ENCODE data around the gene DDIT4L.
"Not testable (repeated sequence)": the region's sequence is repeated elsewhere in the genome, so short reads cannot be mapped to it uniquely, and the experiment has no call there.

DDIT4L gene

GRCh38 chr4:100189820-100190642 is at the start of gene DDIT4L:
DDIT4L (minus strand) TSS chr4:100190468; CDS start chr4:100189983, 485 bp downstream.
- no peak for DNase-seq

- no peak for DNase-seq
Observed at GRCh38 chr4:100240008-100240407, 49.7 kb upstream of the DDIT4L start.

GRCh38 chr4:100224721-100225120 is 34.5 kb upstream of the DDIT4L start:
- no peak for DNase-seq

GRCh38 chr4:100224160-100224559 is 33.9 kb upstream of the DDIT4L start:
- no peak for DNase-seq

GRCh38 chr4:100208964-100209363 is 18.7 kb upstream of the DDIT4L start:
- no peak for DNase-seq

- no peak for DNase-seq
Observed at GRCh38 chr4:100208459-100208858, 18.2 kb upstream of the DDIT4L start.

- DNase-seq, result no peak
Observed at GRCh38 chr4:100206850-100207249, 16.6 kb upstream of the DDIT4L start.

- no peak for DNase-seq
Observed at GRCh38 chr4:100198061-100198460, 7.8 kb upstream of the DDIT4L start.

- DNase-seq, result not testable (repeated sequence)
Observed at GRCh38 chr4:100196388-100197071, 6.3 kb upstream of the DDIT4L start.

GRCh38 chr4:100190643-100191600 is 654 bp upstream of the DDIT4L start:
- DNase-seq, result no peak

GRCh38 chr4:100188829-100189228 is 1.4 kb downstream of the DDIT4L start:
- no peak for DNase-seq

GRCh38 chr4:100187781-100188180 is 2.5 kb downstream of the DDIT4L start:
- DNase-seq, result no peak

- no peak for DNase-seq
Observed at GRCh38 chr4:100184787-100185186, 5.5 kb downstream of the DDIT4L start.

GRCh38 chr4:100177855-100178254 is 12.4 kb downstream of the DDIT4L start:
- no peak for DNase-seq

GRCh38 chr4:100177126-100177525 is 13.1 kb downstream of the DDIT4L start:
- DNase-seq, result no peak

GRCh38 chr4:100175858-100176257 is 14.4 kb downstream of the DDIT4L start:
- DNase-seq, result no peak

- DNase-seq, result no peak
Observed at GRCh38 chr4:100174985-100175383, 15.3 kb downstream of the DDIT4L start.

GRCh38 chr4:100170986-100171385 is 19.3 kb downstream of the DDIT4L start:
- no peak for DNase-seq

- DNase-seq, result no peak
Observed at GRCh38 chr4:100169491-100170485, 20.5 kb downstream of the DDIT4L start.

- no peak for DNase-seq
Observed at GRCh38 chr4:100168521-100168920, 21.7 kb downstream of the DDIT4L start.

GRCh38 chr4:100166297-100167039 is 23.8 kb downstream of the DDIT4L start:
- DNase-seq, result no peak
